Upper lobe of left lung (tissue), 6 donors: ENCODE data around the gene MATCAP1. TPM values are rescaled to one million over a fixed set of nuclear protein-coding genes. Genes with fewer than 3 reads are reported as not detected.

Experiments
- ATAC-seq, 2 donors: fragments of 200-7000 bp; cut with Tn5 transposase; one replicate each; pipeline ENCODE4 v1.9.1; 2022; ENCODE audit warnings: mild to moderate bottlenecking in 2 of 2, moderate library complexity in 2 of 2; ENCODE audit not compliant: low FRiP score in 2 of 2
- DNase-seq, 2 donors: peaks; one replicate each; pipeline ENCODE4 v3.0.0-alpha.2; 2019 to 2020
- H3K27ac ChIP-seq, 4 donors: fragments of 200-600 bp; sonication (generic); one replicate each; pipeline ENCODE4 v1.5.1; 2016 to 2019
- H3K27me3 ChIP-seq, 4 donors: fragments of 200-600 bp; sonication (generic); one replicate each; pipeline ENCODE4 v1.5.1; 2017 to 2019
- H3K36me3 ChIP-seq, 4 donors: fragments of 200-600 bp; sonication (generic); one replicate each; pipeline ENCODE4 v1.5.1; 2016 to 2019
- H3K4me1 ChIP-seq, 4 donors: fragments of 200-600 bp; sonication (generic); one replicate each; pipeline ENCODE4 v1.5.1; 2018 to 2019
- H3K4me3 ChIP-seq, 4 donors: fragments of 200-600 bp; sonication (generic); one replicate each; pipeline ENCODE4 v1.5.1; 2017 to 2019; ENCODE audit warnings: mild to moderate bottlenecking in 2 of 4, moderate library complexity in 1 of 4
- H3K9me3 ChIP-seq, 4 donors: fragments of 200-600 bp; sonication (generic); one replicate each; pipeline ENCODE4 v1.5.1; 2018 to 2019
- CTCF ChIP-seq, 6 experiments: fragments of 450-650 bp in 4 of 6; fragments of 200-600 bp in 2 of 6; sonication (generic) in 2 of 6; IDR thresholded peaks; one replicate each; pipeline ENCODE4 v1.5.1; 2016 to 2019; ENCODE audit warnings: antibody characterized with exemption in 6 of 6
- EP300 ChIP-seq, 4 donors: sonication (generic); formaldehyde crosslinking; IDR thresholded peaks; one replicate each; pipeline ENCODE4 v1.5.1; 2017; ENCODE audit warnings: antibody characterized with exemption in 4 of 4, control low read depth in 2 of 4
- POLR2A ChIP-seq, 4 donors: fragments of 450-650 bp; IDR thresholded peaks; one replicate each; pipeline ENCODE4 v1.5.1; 2016 to 2017; ENCODE audit warnings: antibody characterized with exemption in 4 of 4, mild to moderate bottlenecking in 2 of 4
- POLR2AphosphoS5 ChIP-seq, 2 donors: sonication (generic); formaldehyde crosslinking; IDR thresholded peaks; one replicate each; pipeline ENCODE4 v1.5.1; 2017; ENCODE audit warnings: antibody characterized with exemption in 2 of 2
- WGBS, 2 donors: methylation state at CpG; one replicate each; pipeline ENCODE4 v1.1.5; 2017 to 2018; 5-methylcytosine and 5-hydroxymethylcytosine counted together
- total RNA-seq, 6 donors: library from RNA; depleted of rRNA in 4 of 6; stranded (reverse); fragments of >200 nt in 4 of 6; gene quantifications; one replicate each; pipeline versions ENCODE4 v1.1.0 to v1.2.1, GENCODE V29; 2016 to 2021
- donor health status: DM: no; HTN: no; CAD: no; lungs with moderate emphysema.
- donor health status: DM: no; HTN: yes; CAD: no; lungs with severe emphysema.

The MATCAP1 gene
- total RNA-seq, 6 donors from 2014 or later = 9.1 to 147 (median 31.1) TPM

- Histone ChIP-seq H3K36me3 (no peaks in the 10 kb centered on the region), H3K9me3 (no peaks in the 10 kb centered on the region), H3K4me1 (peaks cover 28 to 53% (median 37%) of the 10 kb centered on the region in 4 donors), H3K27ac (no peak overlapping the region), H3K4me3 (no peak overlapping the region), H3K27me3 (no peaks in the 10 kb centered on the region)
- DNase-seq = no peak
- TF ChIP-seq EP300 (IDR thresholded peaks at IDR 0.05) (no peak), POLR2A (IDR thresholded peaks at IDR 0.05) (no peak), POLR2AphosphoS5 (IDR thresholded peaks at IDR 0.05) (no peak), CTCF (IDR thresholded peaks at IDR 0.05) (no peak)
- no peak for ATAC-seq
- 68 to 79% methylated on average over 15 of the region's 15 CpGs for WGBS, 2 donors
These were observed 27.5 kb downstream of the MATCAP1 start for GRCh38 chr16:67156143-67156844.

GRCh38 chr16:67155295-67156142 is 28.2 kb downstream of the MATCAP1 start:
- no peaks in the 10 kb centered on the region for H3K36me3 ChIP-seq
- peak; percentile 68 to 74 for ATAC-seq
- peak; percentile 79 to 98 for DNase-seq
- H3K4me1 ChIP-seq = peaks cover 32 to 55% (median 36%) of the 10 kb centered on the region in 4 donors
- 15 to 22% methylated on average over 47 to 69 of the region's 74 CpGs for WGBS, 2 donors
- H3K4me3 ChIP-seq = peak overlapping the region in 1 of 4 donors; percentile 33
- H3K27me3 ChIP-seq = no peaks in the 10 kb centered on the region
- no peak overlapping the region for H3K27ac ChIP-seq
- H3K9me3 ChIP-seq = no peaks in the 10 kb centered on the region
- peak; percentile 98 to 100 (median 99) for TF ChIP-seq CTCF (IDR thresholded peaks at IDR 0.05)
- no peak for TF ChIP-seq EP300 (IDR thresholded peaks at IDR 0.05)

GRCh38 chr16:67154578-67155294 is 29.0 kb downstream of the MATCAP1 start:
- Histone ChIP-seq H3K4me3 (peak overlapping the region in 1 of 4 donors; percentile 33), H3K4me1 (peaks cover 35 to 56% (median 39%) of the 10 kb centered on the region in 4 donors), H3K9me3 (no peaks in the 10 kb centered on the region), H3K27me3 (peaks cover 0 to 4% (median 0%) of the 10 kb centered on the region in 4 donors), H3K27ac (no peak overlapping the region), H3K36me3 (no peaks in the 10 kb centered on the region)
- TF ChIP-seq POLR2A (IDR thresholded peaks at IDR 0.05) (no peak), CTCF (IDR thresholded peaks at IDR 0.05) (no peak), EP300 (IDR thresholded peaks at IDR 0.05) (no peak), POLR2AphosphoS5 (IDR thresholded peaks at IDR 0.05) (no peak)
- WGBS, 2 donors = 47 to 69% methylated on average over 9 to 59 of the region's 61 CpGs
- ATAC-seq (no peak), DNase-seq (peak in 1 of 2 donors; percentile 79)

GRCh38 chr16:67151431-67152097 is 32.2 kb downstream of the MATCAP1 start:
- Histone ChIP-seq H3K27me3 (peaks cover 0 to 4% (median 0%) of the 10 kb centered on the region in 4 donors), H3K4me3 (peak overlapping the region in 2 of 4 donors; percentile 61 to 68), H3K9me3 (no peaks in the 10 kb centered on the region), H3K4me1 (peaks cover 23 to 48% (median 27%) of the 10 kb centered on the region in 4 donors), H3K36me3 (peaks cover 7 to 21% (median 19%) of the 10 kb centered on the region in 4 donors), H3K27ac (peak overlapping the region in 3 of 4 donors; percentile 65 to 86 (median 84))
- DNase-seq (no peak), ATAC-seq (no peak)
- WGBS, 2 donors = 62 to 67% methylated on average over 1 to 8 of the region's 8 CpGs
- TF ChIP-seq EP300 (IDR thresholded peaks at IDR 0.05) = no peak
- TF ChIP-seq POLR2A (IDR thresholded peaks at IDR 0.05) = no peak
- TF ChIP-seq CTCF (IDR thresholded peaks at IDR 0.05) = no peak
- TF ChIP-seq POLR2AphosphoS5 (IDR thresholded peaks at IDR 0.05) = no peak
